SU-DHL-6 (cell line): Measurements from ENCODE around the gene TOR1A.

Source experiments
- CTCF ChIP-seq: fragments of 200-600 bp; sonication (generic); IDR thresholded peaks from one replicate; pipeline ENCODE4 v1.5.1; 2017; ENCODE audit warnings: antibody characterized with exemption, mild to moderate bottlenecking, low read length, moderate library complexity; ENCODE audit not compliant: insufficient read depth, poor library complexity, severe bottlenecking
- EZH2phosphoT487 ChIP-seq: fragments of 200-600 bp; sonication (generic), shearing (Covaris generic); conservative IDR thresholded peaks from 2 replicates; pipeline ENCODE4 v1.6.1; 2018; ENCODE audit warnings: mild to moderate bottlenecking, antibody characterized with exemption, low read length, moderate library complexity, mixed read lengths

GRCh38 chr9:129860653-129861446 is 36.9 kb upstream of the TOR1A start:
- no peak for TF ChIP-seq CTCF
- TF ChIP-seq EZH2phosphoT487: no peak
